HG03196 (cell line): ENCODE results near the gene ARFGAP1.

Experiments
- ATAC-seq: cut with Tn5 transposase; IDR thresholded peaks from one replicate; pipeline ENCODE4 v1.9.1; 2021; ENCODE audit not compliant: unreplicated experiment

The ARFGAP1 gene

DNA sequence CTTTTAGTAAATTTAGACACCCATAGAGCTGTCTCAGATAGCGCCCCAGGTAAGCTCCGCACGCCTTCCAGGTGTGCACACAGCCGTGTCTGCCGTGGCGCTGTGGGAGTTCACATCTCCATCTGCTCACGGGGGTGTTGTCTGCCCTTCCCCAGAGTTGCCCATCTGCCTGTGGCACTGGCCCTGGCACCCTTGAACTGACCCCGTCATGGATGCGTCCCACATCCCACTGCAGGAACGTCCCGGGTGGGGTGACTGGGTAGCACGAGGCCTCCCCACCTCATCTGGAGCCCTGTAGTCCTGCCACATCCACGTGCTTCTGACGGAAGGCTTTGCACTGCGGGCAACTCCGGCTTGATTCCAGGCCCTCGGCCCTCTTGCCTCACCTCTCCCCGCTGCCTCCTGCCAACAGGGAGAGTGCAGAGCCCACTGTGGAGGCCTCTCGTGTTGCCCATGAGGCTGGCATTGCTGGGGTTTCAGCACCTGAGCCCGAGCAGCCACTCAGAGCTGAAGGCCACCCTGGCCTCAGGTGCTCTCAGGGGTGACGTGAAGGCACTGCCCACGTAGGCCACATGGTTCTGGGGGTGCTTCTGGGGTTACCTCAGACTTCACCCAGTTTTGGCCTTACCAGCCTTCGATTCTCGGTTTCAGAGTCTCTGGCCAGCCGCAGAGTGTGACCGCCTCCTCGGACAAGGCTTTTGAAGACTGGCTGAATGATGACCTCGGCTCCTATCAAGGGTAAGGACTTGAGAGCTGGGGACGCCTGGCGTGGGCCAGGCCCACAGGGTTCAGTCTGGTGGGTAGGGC, 5.1 kb downstream of the ARFGAP1 start:
- no peak for ATAC-seq

DNA sequence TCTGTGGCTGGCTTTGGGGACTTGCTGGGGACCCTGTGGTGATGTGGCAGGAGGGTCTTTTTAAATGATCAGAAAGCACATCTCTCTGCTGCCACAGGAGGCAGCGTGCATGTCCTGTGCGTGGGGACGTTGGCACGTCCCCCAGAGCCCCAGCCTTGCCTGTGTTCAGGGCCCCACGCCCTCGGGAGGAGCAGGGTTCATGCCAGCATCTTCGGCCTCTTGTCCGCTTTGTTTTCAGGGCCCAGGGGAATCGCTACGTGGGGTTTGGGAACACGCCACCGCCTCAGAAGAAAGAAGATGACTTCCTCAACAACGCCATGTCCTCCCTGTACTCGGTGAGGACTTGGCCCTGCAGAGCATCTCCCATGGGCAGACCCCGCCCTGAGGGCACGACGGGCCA, 6.0 kb downstream of the ARFGAP1 start:
- ATAC-seq, result no peak

DNA sequence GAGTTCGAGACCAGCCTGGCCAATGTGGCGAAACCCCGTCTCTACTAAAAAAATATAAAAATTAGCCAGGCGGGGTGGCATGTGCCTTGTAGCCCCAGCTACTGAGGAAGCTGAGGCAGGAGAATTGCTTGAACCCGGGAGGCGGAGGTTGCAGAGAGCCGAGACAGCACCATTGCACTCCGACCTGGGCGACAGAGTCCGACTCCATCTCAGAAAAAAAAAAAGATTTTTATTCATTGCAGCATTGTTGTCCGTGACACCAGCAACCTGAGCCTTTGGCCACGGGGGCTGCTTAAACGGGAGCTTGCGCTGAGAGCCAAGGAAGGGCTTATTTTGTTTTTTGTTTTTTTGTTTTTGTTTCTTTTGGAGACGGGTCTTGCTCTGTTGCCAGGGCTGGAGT, 7.3 kb downstream of the ARFGAP1 start:
- ATAC-seq, result no peak

DNA sequence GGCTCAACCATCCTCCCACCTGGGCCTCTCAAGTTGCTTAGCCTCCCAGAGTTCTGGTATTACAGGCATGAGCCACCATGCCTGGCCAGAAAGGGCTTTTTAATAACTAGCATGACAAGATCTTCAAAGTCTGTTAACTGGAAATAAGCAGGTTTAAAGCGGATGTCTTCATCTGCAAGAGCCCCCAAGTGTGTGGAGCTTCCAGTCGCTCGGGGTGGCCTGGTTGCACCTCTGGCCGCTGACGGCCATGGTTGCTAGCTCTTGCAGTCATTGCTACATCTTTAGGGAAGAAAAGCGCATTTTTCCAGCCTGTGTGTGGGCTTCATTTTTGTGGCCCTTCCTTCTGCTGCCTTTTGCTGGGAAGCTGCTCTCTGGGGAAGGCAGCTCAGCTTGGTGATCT, 7.8 kb downstream of the ARFGAP1 start:
- ATAC-seq, result no peak

DNA sequence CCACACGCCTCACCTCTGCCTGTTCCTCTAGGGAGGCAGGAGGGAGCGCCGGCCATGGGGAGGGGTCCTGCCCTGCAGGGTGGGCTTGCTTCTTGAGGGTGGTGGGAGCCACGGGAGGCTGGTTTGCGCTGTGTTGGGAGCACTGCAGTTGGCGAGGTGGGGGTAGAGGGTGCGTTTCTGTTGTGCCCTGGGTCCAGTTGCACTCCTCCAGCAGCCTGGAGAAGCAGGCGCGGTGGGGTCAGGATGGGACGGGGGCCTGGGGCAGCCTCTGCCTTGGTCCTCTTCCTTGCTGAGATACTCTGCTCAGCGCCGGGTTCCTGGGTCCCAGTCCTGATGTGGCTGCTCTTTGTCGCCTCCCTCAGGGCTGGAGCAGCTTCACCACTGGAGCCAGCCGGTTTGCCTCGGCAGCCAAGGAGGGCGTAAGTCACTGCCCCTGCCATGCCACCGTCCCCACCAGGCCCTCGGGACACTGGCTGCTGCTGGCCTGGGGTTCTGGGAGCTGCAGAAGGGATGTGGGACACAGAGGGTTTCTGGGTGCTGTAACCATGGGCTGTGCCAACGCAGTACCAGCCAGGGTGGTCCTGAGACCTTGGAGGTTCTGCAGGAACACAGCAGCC, 8.4 kb downstream of the ARFGAP1 start:
- ATAC-seq, result no peak

DNA sequence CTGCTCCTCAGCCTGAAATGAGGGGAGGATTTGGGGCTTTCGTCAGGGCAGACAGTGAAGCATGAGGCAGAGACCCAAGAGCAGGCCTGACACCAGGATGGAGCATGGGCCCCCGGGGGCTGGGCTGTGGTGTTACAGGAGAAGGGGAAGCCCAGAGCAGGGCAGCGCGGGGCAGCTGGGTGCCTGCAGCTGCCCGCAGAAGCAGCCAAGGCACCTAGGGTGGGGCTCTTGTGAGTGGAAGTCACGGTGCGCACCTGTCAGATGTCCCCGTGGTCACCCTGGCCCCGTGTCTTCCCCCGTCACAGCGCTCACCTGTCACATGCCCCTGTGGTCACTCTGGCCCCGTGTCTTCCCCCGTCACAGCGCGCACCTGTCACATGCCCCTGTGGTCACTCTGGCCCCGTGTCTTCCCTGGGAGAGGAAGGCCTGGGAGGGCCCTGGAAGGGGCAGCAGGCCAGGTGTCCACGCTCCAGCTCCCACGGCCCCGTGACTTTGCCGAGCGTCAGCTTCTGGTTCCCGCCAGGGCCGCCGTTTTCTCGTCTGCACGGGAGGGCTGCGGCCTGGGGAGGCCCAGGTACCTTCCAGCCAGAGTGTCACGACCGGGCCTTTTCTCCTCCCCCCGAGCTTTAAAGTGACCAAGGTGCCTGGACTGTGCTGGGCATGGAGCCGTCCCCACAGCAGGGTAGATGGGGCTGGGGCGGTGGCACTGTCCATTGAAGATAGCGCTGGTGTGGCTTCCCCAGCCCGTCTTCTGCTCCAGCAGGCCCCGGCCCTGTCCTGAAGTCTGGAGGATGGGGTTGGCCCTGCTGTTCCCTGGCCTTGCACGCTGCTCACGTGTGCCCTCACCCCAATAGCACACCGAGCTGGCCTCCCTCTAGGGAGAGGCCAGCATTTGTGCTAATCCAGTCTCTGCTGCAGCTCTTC, 9.4 kb downstream of the ARFGAP1 start:
- no peak for ATAC-seq

DNA sequence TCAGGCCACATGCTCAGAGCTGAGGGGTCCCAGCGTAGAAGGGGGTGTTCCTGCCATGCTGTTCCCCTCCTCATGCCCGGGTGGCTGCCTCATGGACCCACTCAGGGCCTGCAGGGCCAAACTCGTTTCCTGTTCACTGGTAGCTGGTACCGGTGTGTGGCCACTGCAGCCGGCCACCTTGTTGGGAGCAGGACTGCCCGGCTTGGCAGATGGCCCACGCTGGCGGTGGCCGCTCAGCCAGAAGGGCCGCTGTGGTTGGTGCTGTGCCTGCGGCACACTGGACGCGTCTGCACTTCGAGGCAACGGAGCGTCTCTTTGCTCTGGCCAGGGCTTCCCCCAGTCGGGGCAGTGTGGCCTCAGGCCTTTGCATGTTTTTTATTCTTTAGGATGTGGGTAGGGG, 10.3 kb downstream of the ARFGAP1 start:
- ATAC-seq, result no peak

DNA sequence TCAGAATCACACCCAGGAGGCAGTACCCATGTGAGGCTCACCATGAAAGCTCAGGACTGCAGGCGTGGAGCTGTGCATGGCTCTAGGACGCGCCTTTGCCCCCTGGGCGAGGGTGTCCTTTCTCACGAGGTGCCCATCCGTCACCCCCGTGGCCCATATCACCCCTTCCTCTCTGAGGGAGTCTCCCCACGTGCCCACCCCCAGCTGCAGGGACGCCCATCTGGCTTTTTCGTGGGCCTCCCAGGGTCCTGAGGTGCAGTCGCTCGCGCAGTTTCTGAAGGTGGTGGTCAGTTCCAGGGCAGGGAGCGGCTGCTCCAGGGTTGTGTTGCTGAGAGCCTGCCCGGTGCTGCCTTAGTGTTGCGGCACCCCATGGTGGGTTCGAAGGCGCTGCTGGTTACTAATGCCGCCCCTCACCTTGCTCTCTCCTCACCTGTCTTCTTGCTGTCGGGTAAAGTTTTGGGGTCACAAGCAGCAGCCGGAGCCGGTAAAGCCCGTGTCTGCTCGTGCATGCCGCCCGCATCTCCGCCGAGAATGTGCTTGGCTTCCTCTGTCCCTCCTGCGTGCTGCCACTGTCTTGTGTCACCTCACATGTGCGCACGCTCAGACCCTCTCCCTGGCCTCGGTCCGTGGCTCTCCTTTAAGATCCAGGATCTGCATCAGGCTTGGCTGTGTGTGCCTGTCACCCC, 10.9 kb downstream of the ARFGAP1 start:
- ATAC-seq, result no peak

DNA sequence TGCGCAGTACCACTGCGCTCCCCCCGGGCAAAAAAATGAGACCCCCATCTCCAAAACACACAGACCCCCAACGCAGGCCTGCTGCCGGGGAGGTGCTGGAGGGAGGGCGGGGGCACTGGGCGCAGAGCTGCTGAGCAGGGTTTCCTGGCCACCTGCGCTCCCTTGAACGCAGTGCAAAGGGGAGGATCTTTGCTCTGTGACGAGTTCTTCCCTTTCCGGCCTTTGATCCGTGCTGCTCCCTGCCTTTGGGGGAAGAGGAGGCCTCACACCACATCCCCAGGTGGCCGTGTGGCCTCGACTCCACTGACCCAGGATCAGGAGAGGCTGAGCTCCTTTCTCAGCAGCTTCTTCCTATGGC, 11.4 kb downstream of the ARFGAP1 start:
- no peak for ATAC-seq

DNA sequence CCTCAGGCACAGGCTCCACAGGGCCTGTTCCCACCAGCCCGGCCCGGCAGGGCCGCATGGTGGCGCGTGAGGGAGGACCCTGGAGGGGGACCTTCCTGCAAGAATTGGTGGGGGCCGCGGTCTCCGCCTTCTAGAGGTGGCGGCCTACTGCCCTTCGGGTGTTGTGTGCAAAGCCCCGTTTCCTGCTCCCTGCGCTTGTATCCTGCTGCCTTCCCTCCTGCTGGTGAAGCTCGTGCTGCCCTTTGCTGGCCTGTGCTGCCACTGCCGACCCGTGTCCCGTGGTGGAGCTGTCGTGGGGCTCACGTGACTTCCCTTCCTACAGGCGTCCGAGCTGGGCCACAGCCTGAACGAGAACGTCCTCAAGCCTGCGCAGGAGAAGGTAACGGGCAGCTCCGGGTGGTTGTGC, 11.9 kb downstream of the ARFGAP1 start:
- ATAC-seq, result no peak

DNA sequence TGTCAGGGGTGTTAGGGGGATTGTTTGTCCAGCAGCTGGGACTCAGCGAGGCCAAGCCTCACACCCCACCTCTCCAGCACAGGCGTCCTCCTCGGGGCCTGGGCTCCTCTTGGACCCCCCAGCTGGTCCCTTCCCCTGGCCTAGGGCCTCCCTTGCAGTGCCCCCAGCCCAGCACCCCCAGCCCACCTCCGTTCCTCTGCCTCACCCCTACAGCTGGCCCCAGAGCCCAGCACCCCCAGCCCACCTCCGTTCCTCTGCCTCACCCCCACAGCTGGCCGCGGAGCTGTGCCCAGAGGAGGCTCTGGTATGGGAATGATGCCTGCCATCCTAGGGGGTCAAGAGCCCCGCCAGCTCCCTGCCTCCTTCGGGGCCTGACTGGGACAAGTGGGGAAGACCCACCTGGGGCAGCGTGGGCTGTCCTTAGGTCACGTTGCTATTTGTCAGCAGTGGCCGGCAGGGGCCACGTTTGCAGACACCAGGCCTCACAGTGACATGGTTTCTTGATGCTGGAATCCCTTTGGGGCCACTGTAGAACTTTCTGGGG, 12.4 kb downstream of the ARFGAP1 start:
- no peak for ATAC-seq

DNA sequence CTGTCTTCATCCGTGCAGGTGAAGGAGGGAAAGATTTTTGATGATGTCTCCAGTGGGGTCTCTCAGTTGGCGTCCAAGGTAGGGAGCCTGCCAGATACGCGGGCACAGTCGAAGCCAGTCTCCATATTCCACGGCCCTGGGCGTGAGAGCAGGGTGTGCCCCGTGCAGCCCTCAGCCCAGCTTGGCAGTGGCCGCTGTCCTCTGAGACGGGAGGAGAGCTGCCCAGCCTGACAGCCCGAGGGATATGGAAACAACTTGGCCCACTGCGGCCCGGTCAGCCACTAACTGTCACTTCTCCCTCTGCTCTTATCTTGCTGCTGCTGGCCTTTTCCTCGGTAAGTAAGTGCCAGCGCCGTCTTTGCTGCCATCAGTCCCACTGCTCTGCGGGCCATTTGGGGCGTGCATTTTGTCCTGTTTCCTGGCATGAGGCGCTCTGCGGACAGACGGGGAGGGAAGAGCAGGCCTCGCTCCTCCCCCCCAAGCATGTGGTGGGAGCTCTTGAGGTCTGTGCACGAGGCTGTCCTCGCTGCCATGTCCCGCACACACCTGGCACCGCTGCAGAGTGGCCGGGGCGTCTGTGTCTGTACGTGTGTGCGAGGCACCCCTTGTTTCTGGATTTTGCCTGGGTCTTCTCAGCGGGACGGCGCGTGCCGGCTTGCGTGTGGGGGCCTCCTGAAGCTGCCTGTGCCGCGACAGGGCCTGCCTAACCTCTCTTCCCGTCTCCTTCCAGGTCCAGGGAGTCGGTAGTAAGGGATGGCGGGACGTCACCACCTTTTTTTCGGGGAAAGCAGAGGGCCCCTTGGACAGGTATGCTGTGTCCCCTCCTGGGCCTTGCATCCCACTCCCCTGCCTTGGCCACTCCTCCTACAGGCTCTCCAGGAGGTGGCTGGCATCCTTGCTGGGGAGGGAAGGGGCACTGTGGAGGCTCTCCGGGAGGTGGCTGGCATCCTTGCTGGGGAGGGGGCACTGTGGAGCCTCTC, 13.3 kb downstream of the ARFGAP1 start:
- no peak for ATAC-seq

DNA sequence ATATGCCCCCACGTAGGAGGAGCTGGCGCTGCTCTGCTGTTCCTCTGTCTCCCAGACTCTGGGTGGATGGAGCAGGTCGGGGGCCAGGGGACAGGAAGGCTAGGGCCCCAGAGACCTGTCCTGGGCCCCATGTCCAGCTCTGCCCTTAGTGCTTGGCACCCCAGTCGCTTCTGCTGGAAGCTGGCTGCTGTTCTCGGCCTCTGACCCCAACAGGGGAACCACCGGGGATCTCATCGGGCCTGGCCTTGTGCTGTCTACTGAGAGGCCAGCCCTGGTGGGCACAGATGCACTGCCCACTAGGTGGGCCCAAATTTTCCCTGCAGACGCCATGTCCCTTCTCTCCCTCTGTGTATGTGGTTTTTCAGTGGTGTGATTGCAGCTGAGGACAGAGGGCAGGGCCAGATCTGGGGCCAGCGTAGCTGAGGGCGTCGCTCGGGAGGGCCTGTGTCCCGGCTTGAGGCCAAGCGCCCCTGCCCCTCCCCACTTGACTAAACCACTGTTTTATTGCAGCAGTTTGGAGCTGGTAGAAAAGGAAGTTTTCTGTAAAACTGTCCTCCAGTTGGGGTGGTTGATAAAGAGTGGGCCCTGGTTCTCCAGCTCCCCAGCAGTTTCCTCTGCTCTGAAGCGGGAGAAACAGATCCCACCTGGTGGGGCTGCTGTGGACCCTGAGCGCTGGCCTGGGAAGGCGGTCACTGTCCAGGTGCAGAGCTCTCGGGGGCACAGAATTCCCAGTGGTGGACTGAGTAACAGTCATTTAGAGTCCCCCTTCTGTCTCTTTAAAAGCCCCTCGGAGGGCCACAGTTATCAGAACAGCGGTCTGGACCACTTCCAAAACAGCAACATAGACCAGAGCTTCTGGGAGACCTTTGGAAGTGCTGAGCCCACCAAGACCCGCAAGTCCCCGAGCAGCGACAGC, 14.4 kb downstream of the ARFGAP1 start:
- no peak for ATAC-seq

DNA sequence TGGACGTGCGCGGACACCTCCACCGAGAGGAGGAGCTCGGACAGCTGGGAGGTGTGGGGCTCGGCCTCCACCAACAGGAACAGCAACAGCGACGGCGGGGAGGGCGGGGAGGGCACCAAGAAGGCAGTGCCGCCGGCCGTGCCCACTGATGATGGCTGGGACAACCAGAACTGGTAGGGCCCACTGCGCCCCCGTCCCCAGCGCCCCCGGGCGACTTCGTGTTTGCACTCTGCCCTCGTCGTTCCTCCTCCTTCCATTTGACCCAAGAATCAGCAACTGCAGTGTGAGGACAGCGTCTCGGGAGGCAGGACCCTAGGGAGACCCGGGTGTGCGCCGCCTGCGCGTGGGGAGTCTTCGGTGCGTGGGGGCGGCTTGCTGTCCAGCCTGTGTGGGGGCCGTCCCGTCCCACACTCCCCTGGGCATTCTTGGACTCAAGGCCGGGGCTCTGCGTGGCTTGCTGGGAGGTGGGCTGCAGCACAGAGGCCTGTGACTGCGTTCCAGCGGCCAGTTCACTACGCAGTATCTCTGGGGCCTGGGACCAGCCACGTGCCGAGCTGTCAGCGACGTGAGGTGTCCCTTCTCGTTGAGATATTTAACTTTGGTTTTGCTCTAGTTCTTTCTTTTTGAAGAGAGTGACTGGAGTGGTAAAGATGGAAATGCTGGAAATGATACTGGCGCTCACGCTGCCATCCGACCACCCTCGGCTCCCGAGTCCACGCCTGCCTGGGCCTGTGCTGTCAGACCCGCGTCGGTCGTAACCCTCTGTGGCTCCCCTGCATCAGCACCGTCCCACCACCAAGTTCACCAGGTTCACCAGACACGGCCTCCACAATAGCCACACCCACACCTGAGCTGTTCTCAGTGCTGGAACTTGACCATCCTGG, 15.3 kb downstream of the ARFGAP1 start:
- no peak for ATAC-seq

DNA sequence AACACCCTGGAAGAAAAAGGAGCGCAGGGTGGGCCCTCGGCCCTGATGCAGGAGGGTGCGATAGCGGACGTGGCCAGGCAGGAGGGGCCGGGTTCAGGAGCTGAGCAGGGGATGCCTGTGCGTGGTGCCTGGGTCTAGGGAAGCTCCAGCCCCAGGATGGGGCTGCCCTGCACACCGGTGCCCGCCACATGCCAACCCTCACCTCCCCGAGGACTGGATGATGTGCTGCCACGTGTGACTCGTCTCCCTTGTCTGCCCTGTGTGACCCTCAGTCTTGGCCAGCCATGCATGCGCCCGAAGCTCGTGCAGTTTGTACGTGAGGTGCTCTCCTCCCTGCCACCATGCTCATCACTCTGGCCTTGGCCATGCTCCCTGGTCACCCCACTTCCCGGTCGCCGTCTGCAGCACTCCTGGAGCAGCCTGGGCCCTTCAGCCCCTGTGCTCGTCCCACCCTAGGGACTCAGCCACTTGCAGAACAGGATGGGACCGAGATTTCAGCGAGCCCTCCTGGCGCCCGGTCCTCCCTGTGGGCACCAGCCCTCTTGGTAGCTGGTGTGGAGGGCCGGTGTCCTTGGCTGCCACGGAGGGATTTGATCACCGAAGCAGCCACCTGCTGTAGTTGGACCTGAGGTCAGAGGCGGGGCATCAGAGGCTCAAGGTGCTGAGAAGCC, 16.1 kb downstream of the ARFGAP1 start:
- no peak for ATAC-seq

DNA sequence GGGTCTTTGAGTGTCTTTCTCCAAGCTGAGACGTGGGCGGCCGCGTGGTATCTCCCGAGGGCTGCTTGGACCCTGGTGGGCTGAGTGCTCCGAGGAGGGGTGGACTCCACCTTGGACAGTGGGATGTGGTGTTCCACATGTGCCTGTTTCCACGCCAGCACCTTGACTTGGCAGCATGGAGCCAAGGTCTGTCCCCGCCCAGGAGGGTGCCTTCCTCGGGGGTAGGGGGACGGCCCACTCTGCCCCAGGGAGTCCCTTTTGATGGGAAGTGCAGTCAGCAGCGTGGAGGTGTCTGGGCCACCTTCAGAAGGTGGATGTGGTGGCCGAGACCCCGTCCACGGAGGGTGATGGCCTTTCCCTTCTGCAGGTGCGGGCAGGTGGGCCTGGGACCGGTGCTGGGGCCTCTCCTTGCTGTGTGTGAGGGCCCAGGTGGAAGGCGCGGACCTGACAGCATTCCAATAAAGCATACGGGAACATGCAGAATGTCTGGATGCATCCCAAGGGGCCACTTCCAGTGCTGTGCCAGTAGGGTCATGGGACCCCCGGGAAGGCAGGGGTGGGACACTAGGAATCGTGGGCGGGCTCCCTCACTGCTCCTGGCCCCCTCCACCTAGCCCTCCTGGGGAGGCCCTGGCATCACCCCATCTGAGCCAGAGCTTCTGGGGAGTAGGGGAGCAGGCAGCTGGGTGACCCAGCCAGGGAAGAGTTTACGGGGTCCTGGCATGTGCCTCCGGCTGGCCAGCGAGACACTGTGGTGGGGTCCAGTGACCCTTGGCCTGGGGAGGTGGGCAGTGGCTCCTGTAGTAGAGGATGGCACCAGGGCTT, 16.9 kb downstream of the ARFGAP1 start:
- ATAC-seq, result no peak
